Daoy (cell line): ENCODE data around the gene PRKAR1B. TPM values are rescaled to one million over a fixed set of nuclear protein-coding genes. Genes with fewer than 3 reads are reported as not detected.
A peak's percentile ranks its signal among the peaks of the same experiment; 100 is the strongest.

Source experiments
- DNase-seq: peaks from one replicate; pipeline ENCODE4 v3.0.0-alpha.2; 2015; ENCODE audit warnings: low read depth
- total RNA-seq: library from RNA; depleted of rRNA; stranded (reverse); fragments of >200 nt; shearing (Covaris generic); gene quantifications from 2 replicates; pipeline ENCODE4 v1.2.3, GENCODE V29; 2014

Gene PRKAR1B
- total RNA-seq, 1 experiment from 2014 or later = 31.8 TPM

DNA sequence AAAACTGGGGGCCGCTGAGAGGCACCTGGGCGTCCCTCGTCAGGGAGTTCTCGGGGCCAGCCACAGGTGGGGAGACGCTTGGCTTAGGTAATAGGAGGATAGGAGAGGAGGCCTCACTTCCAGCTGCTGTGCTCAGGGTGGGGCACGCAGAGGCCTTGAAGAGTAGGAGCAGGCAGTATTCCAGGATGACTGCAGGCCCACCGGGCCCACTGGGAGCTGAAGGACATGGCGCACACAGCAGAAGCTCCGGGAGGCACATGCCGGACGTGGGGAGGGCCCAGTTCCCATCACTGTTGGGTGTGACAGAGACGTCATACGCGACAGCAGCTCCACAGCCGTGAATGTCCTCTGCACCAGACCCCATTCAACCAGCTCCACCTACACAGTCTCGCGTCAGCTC lies 185.4 kb downstream of the PRKAR1B start:
- DNase-seq = no peak

DNA sequence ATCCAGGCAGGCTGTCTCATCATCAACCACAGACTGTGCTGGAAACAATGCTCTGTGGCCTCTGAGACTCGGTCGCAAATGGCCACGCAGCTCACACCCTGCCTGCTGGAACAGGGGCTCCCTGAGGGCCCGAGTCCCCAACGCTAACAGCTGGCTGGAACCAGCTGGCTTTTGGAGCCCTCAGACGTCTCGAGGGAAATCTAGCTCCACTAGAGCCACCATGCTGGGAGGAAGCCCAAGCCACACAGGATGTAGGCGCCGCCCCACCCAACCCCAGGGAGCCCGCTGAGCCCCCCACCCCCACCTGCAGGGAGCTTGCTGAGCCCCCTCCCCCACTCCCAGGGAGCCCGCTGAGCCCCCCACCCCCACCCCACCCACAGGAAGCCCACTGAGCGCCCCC lies 186.1 kb downstream of the PRKAR1B start:
- DNase-seq = no peak

DNA sequence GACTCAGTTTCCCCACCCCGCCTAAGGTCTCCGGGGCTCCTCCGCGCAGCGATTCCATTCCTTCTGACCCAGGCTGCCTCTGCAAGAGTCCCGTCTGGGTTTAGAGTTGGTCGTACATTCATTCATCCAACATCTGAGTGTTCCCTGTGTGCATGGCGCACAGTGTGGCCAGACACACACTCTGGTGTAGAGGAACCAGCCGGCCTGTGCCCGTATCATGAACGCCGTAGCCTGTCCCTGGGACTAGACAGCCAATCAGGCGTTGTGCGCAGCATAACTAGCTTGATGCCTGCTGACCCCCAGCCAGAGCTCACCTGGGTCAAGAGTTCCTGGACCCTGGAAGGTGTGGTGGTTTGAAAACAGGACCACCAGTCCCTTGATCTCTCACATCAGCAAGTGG lies 186.5 kb downstream of the PRKAR1B start:
- DNase-seq = no peak

DNA sequence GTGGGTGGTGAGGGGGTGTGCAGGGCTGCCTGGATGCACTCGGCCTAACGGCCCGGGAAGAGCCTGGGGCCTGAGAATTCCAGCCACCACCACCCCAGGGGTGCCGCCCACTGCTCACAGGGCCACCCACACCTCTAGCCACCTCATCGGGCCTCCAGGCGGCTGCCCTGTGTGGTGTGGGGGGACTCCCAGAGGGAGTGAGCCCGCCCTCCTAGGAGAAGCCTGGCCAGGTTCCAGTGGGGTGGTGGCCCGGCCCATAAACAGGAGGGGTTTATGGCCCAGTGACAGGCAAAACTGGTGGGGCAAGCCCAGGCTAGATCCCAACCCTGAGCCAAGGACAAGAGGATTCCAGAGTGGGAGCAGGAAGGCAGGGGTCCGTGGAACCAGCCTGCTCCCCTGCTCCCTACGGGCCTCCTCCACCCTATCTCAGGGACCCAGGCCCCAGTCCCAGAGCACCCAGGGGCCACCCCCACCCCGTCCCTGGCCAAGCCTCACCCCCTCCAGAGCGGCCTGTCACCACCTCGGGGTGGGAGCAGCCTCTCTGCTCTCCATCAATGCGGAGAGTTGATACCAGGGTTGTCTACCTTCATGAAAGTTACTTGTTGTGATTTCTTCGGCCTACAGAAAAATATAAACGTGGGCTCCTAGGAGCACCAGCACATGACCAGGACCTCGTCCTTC lies 187.2 kb downstream of the PRKAR1B start:
- DNase-seq = peak; percentile 93

DNA sequence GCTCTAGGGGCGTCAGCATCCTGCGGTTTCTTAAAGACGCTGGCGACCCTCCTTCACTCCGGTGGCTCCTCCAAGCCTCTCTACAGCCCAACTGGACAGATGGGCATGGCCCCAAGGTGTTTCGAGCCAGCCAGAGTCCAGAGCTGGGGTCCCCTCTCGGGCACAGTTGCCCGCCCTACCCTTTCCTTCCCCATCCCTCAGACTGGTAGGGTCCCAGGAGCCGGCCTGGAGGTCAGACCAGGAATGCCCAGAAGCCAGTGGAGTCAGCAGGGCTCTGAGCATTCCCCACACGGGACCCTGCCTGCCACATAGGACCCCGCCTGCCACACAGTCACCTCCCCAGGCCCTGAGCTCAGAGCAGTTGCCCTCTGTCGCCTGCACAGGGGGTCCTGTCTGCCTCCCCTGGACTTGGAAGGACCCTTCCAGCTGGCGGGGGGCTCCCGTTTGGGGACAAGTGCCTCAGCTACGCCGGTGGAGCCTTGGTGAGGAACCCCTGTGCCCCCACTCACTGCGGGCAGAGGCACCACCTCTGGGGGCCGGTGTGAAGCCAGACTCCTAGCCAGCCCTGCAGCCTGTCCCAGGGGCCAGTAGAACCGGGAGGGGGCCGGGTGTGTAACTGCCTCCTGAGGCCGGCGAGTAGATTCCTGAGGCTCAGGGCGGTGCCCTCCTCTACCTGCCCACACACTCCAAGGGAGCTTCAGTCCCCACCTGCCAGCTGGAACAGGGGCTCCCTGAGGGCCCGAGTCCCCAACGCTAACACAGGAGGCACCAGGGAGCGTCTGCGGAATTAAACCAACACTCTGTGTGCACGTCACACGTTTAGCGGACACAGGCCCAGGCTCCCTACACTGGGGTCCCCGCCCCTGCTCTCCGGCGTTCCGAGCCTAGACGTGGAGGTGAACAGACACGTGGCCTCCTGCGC lies 188.1 kb downstream of the PRKAR1B start:
- DNase-seq = peak; percentile 55

DNA sequence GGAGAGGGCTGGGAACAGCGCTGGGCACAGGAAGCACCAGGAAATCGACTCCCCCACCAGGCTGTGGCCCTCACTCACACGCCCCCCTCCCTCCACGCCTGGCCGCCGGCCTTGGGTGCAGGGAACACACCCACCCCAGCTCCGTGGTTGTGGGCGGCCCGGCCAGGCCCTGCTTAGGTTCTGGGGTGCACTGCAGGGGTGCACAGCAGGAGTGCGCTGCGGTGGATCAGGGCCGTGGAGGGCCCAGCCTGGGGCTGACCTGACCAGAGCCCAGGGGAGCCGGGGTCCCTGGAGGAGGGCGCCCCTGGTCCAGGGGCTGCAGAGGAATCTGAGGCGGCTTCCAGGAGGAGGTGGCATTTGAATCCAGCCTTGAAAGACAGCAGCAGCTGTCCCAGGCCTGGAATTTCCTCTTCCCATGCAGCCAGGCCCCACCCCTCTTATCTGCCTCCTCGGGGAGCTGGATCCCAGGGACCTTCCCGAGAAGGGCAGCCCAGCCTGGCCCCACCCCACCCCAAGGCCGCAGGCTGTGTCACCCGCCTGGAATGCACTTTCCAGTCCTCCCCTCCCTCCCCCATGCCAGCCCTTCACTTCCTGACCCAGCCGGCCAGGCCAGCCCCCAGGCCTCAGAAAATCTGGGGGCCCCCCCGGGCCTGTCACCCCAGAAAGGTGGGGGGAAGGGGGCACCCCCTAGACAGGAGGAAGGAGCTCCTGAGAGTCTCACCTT lies 189.0 kb downstream of the PRKAR1B start:
- peak; percentile 99 for DNase-seq

DNA sequence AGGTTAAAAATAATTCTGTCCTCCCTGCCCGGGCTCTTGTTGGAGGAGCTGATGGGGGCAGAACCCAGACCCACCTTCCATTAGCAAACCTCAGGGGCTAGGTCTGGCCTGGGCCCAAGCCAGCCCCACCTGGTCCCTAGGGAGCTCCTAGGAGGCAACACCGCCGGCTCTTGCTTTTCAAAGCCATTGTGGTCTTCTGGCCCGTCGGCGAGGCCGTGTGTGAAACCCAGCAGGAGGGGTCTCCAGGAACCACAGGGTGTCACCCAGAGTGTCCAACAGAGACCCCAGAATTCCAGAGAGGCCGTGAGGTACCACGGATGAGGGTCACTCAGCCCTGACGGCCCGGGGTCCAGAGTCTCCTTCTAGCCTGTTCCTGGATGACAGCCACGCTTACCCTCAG lies 190.8 kb downstream of the PRKAR1B start:
- DNase-seq = no peak

DNA sequence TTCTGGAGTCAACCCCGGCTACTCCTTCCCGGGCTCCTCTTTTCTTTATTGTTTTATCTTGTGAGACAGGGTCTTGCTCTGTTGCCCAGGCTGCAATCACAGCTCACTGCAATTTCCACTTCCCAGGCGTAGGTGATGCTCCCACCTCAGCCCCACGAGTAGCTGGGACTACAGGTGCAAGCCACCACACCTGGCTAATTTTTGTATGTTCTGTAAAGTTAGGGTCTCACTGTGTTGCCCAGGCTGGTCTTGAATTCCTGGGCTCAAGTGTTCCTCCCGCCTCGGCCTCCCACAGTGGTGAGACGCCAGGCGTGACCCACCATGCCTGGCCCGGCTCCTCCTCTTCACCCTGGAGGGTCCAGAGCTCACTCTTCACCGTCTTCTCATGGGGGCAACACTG lies 192.1 kb downstream of the PRKAR1B start:
- DNase-seq = no peak

DNA sequence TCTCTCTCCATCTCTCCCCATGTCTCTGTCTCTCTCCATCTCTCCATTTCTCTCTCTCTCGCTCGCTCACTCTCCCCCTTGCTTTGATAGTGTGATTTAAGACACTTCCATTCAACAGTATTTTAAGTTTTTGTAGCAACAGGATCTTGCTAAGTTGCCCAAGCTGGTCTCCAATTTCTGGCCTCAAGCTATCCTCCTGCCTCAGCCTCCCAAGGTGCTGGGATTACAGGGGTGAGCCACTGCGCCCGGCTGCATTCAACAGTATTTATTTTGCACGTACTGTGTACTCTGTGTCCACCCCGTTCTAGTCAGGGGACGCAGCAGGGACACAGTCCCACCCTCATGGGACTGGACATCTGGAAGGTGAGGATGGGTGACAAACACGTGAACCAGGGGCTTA lies 193.0 kb downstream of the PRKAR1B start:
- DNase-seq = no peak

DNA sequence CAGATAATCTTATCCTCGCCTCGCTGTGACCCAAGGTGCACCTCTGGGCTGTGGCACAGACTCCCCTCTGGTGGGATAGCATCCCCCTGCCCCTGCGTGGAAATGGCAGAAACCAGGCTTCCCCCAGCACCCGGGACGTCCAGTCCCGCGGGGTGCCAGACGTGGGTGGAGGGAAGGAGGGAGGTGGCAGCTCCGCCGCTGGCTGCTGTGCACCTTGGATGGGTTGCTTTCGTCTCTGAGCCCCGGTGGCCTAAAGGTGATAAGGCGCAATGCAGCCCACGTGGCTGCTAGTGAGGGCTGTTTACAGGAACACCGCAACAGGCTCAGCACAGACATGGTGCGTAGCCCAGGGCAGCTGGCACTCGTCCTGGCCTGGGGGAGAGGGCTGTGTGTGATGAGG lies 193.8 kb downstream of the PRKAR1B start:
- DNase-seq = no peak

DNA sequence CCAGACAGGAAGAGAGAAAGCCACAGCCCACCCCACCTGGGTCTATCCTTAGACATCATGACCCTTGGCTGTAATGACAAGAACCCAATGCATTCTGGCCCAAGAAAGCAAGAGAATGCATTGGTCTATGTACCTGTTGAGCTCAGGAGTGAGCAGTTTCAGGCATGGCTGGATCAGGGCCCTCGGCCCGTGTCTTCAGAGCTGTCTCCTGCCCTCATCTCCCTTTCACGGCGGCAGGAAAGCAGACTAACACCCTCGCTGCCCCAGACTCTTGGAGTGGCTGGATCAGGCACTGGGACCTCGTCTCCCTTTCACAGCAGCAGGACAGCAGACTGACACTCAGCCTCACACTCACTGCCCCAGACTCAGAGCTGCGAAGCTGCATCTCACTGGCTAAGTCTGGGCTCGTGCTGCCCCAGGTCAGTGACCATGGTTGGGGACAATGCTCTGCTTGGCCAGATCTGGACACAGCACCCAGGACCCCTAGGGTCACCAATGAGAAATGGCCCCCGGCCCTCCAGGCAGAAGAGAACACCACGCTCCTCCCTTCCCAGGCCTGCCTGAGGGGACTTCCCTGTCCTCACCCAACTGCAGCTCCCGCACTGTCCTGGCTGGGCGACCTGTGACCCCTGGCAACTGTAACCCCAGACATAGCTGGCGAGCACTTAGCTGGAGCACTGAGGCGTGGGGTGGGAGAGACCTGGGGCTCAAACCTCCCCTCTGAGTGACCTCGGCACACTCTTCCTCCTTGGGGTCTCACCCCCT lies 194.5 kb downstream of the PRKAR1B start:
- no peak for DNase-seq

DNA sequence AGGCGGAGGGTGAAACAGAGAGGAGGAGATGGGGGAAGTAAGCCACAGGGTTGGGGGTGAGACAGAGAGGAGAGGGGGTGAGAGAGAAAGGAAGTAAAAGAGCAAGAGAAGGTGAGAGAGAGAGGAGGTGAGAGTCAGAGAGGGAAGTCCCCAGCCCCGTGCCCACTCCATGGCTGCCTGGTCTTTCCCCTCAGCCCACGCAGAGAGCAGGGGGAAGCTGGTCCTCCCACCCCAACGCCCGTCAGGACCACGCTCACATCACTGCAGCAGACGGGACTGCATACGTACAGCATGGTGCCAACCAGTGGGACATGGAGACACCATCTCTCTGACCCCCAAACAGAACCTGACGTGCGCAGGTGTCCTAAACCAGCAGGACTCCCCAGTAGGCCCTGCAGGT lies 195.3 kb downstream of the PRKAR1B start:
- DNase-seq = no peak

DNA sequence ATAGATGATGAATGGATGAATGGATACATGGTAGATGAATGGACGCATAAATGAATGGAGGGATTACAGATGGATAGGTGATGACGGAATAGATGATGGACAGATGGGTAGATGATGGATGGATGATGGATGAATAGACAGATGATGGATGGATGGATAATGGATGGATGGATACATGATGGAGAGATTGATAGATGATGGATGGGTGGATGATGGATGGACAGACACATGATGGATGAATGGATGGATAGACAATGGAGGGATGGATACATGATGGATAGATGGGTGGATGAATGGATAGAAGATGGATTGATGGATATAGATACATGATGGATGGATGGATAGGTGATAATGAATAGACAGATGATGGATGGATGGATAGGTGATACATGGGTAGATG lies 198.6 kb downstream of the PRKAR1B start:
- DNase-seq = no peak

DNA sequence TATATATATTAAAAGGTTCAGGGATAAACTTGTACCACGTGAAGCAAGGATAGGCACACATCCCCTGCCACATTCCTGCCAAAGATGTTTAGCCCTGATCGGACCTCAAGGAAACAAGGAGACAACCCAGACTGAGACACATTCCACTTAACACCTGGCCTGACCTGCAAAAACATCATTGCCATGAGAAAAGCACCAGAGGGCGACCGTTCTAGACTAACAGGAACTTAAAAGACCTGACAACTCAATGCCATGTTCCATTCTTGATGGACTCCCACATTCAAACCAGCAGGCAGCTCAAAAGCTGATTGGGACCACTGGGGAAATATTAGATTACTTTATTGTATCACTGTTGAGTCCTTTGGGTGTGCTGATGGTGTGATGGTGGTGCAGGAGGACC lies 199.4 kb downstream of the PRKAR1B start:
- no peak for DNase-seq

DNA sequence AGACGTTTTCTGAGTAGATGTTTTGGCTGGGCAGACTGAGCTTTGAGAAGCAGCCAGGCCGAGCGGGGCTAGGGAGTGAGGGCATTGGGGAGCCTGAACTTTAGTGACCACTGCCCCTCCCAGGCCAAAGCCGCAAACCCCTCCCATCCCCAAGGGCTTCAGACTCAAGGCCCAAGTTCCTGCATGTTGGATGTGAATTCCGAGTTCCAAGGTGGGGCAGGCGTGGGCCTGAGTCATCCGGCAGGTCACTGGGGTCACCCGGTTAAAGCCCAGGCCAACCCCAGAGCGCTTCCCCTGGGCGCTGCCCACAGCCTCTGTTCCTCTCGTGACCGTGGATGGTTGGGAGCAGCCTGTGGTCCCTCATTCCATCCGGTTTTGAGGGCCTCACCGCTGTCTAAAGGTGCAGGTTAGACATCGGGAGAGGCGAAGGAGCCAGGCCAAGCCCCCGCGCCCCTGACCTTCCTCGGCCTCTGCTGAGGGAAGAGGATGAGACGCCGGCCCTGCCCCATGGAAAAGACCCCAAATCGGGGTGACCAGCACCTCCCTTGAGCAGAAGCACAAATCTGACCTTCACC lies 200.5 kb downstream of the PRKAR1B start:
- DNase-seq = no peak

DNA sequence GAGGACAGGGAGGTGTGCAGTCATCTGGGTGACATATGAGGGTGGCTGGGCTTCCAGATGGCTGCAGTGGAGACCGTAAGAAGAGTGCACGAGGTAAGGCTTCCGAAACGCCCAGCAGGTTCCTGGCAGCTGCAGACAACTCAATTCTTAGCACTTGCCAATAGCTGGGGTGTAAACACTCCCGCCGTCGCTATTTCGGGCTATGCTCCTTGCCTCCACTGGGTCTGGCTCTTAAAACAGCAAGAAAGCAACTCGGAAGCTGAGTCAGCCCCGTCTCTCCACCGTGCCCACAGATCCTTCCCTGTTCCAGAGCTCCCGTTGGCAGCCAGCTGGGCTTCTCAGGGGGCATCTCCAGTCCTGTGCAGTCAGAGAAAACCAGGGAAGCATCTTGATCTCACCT lies 201.3 kb downstream of the PRKAR1B start:
- DNase-seq = peak; percentile 53

DNA sequence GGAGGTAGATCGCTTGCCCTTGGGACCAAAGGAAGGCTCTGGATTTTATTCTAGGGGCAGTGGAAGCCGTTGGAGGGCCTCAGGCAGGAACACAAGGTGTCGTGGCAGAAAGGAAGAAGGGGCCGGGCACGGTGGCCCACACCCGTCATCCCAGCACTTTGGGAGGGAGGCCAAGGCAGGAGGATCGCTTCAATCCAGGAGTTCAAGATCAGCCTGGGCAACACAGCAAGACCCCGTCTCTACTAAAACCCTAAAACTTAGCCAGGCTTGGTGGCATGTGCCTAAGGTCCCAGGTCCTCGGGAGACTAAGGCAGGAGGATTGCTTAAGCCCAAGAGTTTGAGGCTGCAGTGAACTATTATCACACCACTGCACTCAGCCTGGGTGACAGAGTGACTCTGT lies 202.3 kb downstream of the PRKAR1B start:
- DNase-seq = no peak

DNA sequence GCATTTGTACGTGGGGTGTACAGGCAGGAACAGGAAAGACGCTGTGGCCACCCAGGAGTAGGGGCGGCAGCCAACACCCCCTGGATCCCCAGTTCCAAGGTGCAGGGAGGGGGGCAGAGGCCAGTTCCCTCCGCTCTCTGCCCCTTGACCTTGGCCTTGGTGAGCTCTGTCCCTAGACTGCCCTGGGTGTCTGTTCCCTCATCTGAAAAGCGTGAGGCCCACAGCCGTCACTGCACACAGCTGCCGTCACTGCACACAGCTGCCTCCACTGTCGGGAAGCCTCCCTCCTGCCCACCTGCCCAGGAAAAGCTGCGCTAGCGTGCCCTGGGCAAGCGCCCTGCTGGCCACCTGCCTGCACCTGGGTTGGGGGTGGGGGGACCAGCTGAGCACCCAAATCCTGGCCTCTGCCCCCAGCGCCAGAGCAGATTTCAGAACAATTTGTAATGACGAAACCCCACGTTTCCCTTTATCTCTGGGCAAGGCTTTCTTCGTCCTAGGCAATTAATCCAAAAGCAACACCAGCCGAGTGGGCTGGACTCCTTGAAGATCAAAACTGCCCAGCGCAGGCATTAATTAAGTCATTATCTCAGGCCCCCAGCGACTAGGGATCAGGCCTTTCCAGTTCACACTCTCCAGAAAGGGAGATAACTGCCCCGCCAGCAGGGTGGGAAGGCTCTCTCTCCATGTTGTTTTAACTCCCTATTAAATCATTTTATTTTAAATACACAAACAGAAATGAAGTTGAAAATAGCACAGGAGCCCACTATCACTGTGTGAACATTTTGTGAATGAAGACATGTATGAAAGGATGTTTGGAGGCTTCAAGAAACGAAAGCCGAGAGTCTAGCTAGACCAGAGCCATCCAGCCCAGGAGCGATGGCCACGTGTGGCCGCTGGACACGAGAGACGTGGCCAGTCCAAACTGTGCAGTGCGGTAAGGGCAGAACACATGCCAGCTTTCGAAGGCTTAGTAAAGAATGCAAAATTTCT lies 203.4 kb downstream of the PRKAR1B start:
- DNase-seq = no peak

DNA sequence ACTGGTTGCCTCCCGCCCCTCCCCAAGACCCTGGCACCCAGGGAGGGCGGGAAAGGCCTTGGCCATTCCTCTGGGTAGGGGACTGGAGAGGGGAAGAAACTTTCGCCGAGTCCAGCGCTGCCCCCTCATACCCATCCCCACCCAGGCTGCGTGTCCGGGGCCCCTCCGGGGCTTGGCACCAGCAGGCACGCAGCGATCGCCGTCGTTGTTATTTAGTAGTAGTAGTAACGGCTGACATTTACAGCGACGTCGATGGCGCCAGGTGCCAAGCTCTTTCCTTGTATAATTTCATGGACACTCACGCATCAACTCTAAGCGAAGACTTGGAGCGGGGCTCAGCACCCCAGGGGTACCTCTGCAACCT lies 204.1 kb downstream of the PRKAR1B start:
- DNase-seq = no peak
